Measurements from ENCODE around the gene TTC6.

TTC6 gene

GRCh38 chr14:37586797-37587130 lies 8.7 kb upstream of the TTC6 start:
- DNase-seq = no peak

DNA sequence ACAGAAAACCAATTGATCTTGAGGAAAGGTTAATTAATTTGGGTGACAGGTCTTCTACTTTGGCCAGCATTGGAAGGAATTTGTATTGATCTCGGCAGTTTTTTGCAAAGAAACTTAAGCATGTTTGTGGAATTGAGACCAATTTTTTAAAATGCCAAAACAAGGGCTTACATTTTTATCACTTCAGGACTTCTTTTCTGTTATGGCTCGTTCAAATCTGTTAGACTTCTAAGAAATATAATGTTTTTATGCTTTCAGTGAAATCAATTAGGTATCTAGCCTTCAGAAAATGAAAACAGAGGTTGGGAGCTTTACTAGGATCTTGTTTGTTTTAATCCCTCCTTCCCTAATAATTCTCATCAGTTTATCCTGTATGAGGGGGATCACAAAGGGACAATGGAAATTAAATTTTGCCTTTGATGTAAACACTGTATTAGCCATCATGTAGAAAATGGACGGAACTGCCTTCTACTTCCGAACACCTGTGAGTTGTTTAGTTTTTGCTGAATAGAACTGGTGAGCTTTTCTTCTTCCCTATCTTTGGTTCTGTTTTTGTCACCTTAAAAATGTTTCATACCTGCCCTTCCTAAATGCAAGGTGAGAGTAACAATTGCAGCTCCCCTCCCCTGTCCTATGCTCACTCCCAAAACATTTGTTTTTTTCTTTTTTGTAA lies 8.2 kb upstream of the TTC6 start:
- no peak for DNase-seq

DNA sequence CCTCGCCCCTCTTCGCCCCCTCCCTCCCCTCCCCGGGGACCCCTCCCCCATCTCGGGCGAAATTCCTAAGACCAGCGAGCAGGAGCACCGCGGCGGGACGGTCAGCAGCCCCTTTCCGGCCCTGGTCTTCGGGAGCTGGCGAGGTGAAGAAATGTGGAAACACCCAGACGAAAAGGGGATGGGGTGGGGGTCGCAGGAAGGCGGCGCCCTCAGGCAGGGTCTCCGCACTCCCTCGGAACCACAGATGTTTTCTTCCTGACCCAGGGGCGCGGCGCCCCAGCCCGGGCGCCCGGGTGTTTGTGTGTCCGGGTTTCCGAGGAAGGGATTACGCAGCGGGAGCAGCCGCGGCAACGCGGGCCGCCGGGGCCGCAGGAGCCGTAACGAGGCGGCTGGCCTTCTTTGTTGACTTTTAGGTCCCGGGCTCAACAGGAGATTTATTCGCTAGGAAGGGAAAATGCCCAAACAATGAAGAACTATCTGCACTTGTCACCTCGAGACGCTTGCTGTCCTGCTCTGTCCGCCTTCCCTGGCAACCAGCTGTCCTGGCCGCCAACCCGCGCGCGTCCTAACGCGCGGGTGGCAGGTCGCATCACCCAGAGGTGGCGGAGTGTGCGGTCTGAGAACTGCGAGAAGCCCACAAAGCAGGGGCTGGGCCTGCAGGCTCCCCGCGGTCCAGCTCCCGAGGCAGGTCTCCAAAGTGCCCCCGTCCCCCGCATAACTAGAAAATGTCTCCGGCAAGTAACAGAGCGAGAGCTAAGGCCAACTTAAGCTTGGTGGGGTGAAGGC lies 7.4 kb upstream of the TTC6 start:
- DNase-seq = no peak

DNA sequence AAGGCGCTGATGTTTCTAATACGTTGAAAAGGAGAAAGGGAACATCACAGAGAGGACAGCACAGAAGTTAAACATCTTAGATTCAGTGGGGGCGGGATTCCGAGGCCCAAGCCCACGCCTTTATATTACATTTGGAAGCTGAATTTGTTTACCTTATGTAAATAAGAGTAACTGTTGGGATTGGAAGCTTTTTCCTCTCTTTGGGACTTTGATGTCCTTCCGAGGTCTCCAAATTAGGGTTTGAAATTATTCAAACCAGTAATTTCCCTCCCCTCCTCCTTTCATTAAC lies 6.8 kb upstream of the TTC6 start:
- DNase-seq = no peak

DNA sequence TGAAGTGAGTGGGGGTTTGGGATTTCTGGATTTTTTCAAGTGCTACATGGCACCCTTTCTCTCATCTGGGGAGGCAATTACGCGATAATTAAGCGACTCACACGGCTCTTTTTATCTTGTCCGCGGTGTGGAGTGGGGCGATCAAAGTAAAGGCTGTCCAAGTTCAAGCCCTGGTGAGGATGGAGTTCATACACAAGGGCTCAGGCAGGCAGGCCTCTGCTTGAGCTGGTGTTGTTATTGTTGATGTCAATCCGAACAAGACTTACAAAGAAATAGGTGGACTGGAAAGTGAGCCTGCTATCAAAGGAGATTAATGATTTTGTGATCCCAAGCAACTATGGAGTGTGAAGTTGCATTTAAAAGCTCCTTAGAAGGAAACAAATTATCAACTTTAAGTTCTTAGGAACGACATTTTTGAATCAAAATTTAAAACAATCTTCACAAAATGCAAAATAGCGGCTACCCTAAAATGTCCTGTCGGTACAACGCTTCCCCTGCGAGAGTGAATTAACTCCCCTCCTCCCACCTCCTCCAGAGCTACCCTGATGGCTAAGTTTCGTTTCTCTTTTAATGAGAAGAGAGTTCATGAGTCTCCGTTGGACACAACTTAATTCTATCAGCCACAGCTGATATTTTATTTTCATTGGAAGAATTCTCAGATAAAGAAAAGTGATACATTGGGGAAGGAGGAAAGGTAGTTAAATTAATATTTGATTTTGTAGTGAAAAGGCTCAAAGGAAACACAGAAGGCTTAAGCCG lies 6.3 kb upstream of the TTC6 start:
- no peak for DNase-seq

DNA sequence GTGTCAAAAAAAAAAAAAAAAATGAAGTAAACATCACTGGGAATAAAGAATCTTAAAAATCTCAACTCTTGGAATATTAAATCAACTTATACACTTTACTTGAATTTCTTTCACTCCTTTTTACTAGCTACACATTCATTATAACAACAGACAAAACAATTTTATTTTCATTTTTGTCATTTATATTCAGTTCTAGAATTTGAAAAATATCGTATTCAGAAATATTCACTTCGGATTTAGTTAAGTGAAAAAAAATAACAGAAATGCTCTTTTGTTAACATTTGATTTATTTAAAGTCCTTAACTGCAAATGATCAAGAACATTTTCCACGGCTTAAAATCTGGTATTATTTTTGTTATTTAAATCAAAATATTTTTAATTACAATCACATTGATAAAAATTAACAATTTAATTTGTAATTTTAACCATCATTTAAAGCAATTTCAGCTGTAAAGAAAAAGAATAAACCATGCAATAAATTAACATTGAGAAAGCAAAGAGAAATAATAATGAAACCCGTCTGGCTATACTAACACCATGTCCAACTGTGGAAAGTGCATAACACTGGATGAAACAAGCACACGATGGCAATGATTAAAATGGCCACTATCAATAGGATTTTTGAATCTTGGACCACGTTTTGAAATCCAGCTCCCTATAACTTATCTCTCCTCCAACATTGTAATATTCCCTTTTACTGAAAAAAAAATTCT lies 5.6 kb upstream of the TTC6 start:
- DNase-seq = no peak

DNA sequence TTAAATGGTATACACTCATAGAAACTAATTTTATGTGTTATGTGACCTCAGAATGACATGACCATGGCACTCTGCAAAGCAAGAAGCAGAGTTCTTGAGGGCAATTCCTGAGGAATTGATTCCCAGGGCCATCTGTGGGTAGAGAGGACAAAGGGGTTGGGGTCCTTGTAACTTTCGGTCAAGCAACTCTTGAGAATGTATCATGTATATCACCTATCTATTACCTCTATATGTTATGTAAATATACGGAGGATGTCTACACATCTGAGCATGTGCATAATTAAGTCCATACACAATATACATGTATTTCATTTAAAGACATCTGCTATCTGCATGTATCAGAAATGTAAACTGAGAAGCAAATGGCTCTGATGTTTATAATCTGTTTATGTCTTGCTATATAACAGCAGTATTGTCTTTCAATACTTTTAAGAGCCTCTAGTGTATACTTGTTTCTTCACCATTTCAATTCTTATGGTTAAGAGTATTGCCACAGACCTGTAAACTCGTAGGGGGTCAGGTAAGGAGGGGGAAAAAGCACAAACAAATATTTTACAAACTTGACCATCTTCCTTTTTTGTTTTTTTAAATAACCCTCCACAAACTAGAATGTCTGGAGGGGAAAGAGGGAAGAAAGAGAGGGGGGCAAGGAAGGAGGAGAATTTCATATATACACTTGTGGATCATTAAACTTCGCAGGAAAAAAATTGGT lies 4.8 kb upstream of the TTC6 start:
- no peak for DNase-seq

DNA sequence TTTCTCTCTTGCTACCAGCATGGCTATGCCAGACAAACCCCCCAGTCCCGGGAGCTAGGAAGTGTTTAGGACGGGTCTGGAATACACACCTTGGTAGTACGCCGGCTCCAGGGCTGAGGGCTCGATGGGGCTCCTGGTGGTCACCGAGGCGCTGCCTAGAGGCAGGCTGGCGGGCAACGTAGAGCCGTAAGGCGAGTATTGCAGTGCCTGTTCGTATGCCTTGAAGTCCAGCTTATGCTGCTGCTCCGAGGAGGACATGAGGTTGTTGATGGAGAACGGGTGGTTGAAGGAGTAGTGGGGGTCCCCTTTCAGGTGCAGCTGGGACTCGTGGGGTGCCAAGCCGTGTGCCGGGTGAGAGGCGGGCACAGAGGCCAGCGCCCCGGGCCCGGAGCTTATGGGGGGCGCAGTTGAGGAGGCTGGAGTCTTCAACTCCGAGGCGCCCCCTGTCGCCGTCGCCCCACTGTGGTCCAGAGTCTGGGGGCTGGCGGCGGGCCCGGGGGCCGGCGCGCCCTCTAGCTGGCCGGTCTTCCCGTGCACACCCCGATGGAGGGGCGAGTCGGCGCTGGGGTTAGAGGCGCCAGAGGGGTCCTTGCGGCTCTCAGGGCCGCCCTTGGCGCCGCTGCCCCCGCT lies 4.0 kb upstream of the TTC6 start:
- DNase-seq = no peak

DNA sequence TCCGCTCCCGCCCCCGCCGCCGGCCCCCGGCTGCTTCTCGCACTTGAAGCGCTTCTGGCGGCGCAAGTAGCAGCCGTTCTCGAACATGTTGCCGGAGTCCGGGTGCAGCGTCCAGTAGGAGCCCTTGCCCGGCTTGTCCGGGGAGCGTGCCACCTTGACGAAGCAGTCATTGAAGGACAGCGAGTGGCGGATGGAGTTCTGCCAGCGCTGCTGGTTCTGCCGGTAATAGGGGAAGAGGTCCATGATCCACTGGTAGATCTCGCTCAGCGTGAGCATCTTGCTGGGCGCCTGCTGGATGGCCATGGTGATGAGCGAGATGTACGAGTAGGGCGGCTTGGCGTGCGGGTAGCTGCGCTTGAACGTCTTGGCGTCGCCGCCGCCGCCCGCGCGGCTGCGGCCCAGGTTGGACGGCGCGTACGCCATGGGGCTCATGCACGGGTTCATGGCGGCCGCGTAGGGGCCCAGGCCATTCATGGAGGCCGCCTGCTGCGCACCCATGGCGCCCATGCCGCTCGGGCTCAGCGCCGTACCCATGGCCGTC lies 3.4 kb upstream of the TTC6 start:
- DNase-seq = no peak

DNA sequence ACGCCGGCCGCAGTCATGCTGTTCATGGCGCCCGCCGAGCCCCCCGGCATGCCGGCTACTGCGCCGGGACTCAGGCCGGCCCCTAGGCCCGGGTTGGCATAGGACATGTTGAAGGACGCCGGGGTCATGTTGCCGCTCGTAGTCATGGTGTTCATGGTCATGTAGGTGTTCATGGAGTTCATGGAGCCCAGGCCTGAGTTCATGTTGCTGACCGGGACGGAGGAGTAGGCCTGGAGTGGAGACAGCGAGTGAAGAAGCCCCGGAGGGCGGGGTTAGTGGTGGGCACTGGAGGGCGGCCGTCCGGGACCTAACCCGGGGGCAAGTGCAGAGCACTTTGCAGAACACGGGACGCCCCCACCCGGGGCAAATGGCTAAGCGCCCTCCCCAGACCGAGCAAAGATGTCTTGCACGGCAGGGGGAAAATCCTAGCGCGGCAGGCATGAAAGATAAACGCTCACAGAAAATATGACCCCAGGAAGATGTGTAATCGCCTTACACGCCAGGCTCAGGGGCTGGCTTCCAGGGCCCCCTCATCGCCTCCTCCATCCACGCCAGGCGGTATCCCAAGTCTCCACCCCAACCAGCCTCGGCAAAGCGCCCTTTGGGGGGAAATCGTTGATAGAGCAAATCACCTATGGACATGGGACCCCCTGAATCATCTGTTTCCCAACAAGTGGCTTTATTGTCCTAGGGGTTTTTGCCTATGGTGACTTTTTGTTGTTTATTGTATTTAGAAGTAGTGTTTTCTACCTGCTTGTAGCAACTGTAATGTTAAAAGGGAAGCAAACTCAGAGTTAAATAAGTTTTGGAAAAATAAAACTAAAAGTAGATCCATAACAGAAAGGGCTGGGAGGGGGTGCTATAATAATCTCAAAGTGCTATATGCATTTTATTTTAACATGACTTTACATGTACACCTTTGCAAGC lies 2.7 kb upstream of the TTC6 start:
- DNase-seq = no peak

DNA sequence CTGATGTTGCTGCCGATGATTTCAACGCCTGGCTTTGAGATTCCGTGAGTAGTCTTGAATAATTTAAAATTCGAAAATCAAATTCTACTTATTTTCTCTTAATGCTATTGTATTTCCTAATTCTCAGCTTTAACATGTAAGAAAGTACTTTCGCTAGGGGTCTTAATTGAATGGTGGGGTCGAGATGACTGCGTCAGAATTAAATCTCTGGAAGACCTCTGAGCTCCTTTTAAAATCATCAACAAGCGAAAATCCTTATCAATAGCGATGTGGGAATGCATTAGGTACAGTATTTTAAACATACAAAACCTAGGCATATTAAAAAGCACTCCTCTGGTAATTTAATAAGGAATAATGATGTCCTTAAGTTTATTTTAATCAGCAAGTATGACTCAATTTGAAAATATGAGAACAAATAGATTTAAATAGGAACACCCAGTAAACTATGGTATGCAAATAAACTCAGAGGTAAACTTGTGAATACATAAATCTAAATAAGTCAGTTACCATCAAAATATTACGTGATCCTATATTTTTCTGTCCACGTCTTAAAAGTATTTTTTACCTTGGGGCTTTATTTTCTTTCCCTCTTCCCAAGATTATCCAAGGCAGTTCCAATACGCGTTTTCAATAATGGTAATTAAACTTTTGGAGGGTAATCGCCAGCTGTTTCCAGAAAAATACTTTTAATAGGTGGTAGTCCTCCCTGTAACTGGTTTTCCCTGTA lies 1.8 kb upstream of the TTC6 start:
- no peak for DNase-seq

DNA sequence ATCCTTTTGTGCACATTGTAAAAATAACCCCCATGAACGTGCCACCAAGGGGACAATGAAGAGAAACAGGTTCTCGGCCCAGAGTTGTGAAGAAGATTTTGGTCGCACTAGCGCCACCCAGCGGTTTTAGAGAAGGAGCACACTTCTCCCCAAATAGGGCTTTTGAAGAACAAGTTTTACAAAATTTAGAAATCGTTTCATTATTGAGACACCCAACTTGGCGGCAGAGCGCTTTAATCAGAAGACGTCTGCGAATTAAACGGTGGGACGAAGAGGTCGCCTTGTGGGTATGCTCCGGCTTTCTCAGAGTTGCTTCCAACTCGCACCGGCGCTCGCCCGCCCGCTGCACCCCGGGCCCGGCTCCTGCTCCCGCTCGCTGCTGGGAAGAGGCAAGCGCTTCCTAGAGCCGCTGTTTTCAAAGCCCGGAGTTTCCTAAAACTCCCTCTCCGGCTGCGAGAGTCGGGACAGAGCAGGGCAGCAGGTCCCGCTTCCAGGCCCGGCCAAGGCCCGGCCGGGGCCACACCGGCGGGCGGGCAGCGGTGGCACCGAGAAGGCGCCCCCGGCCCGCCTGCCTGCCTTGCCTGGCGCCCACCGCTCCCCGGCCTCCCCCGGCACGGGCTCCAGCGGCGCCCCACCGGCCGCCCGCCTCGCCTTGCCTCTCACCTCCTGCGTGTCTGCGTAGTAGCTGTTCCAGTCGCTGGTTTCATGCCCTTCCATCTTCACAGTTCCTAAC lies 1.0 kb upstream of the TTC6 start:
- no peak for DNase-seq

DNA sequence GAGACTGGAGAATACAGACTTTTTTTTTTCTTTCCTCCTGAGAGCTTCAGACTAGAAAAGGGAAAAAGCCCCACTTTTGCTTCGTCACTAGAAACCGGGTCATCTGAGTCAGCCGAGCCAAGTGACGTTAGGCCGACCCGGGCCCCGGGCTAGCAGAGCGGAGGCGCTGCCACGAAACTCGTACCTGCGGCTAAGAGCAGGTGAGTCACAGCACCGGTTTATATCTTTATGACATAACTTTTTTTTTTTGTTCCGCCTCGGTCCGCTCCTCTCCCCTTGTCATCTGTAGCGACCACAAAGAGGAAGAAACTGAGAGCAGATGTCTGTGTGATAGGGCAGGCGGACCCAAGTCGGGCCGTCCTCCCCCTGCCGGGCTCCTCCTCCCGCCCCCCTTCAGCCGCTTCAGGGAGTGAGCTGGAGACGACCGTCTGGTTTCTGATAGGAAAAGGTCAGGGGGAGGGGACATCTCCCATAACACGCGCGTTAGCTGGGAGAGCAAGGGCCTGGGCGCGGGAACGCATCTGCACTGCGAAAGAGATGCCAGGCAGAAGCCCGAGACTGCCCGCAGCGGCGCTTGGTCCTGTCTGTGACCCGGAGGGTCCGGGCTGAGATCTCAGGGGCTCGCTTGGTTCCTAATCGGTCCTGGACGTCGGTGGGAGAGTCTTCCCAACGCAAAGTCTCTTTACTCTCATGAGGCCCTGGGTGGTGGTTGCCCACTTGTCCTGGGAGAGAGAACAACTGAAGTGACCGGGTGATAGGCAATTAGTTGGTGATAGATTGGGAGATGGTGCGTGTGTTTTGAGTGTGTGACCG lies 586 bp downstream of the TTC6 start:
- DNase-seq = no peak

GRCh38 chr14:37596790-37597472 lies 1.5 kb downstream of the TTC6 start:
- no peak for DNase-seq

GRCh38 chr14:37597538-37597913 lies 2.1 kb downstream of the TTC6 start:
- no peak for DNase-seq

GRCh38 chr14:37597914-37598746 lies 2.7 kb downstream of the TTC6 start:
- no peak for DNase-seq

Measured in cortex of kidney (tissue), 1 donor.